ENCODE measurements around the gene WEE1.
"Not testable (repeated sequence)": the region's sequence is repeated elsewhere in the genome, so short reads cannot be mapped to it uniquely, and the experiment has no call there.

WEE1 gene

DNA sequence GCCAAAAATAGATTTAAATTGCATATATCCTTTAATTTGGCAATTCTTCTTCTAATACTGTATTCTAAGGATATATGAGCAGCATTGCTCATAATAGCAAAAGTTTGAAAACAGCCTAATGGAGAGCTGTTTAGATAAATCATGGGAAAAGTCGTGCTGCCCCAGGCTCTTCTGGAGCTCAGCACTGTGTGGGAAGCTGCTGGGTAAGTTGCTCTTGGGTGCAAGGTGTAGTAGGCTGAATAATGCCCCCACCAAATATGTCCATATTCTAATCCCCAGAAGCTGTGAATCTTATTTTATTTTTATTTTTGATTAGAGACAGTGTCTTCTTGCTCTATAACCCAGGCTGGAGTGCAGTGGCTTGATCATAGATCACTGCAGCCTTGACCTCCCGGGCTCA is 34.9 kb upstream of the WEE1 start:
- DNase-seq (ENCODE audit: low read depth), result no peak
- TF ChIP-seq, protein P1, sequence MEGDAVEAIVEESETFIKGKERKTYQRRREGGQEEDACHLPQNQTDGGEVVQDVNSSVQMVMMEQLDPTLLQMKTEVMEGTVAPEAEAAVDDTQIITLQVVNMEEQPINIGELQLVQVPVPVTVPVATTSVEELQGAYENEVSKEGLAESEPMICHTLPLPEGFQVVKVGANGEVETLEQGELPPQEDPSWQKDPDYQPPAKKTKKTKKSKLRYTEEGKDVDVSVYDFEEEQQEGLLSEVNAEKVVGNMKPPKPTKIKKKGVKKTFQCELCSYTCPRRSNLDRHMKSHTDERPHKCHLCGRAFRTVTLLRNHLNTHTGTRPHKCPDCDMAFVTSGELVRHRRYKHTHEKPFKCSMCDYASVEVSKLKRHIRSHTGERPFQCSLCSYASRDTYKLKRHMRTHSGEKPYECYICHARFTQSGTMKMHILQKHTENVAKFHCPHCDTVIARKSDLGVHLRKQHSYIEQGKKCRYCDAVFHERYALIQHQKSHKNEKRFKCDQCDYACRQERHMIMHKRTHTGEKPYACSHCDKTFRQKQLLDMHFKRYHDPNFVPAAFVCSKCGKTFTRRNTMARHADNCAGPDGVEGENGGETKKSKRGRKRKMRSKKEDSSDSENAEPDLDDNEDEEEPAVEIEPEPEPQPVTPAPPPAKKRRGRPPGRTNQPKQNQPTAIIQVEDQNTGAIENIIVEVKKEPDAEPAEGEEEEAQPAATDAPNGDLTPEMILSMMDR (conservative IDR thresholded peaks at IDR 0.05; ENCODE audit: low read length), result no peak
- no peak overlapping the region for H3K4me3 ChIP-seq (ENCODE audit: low read length)

DNA sequence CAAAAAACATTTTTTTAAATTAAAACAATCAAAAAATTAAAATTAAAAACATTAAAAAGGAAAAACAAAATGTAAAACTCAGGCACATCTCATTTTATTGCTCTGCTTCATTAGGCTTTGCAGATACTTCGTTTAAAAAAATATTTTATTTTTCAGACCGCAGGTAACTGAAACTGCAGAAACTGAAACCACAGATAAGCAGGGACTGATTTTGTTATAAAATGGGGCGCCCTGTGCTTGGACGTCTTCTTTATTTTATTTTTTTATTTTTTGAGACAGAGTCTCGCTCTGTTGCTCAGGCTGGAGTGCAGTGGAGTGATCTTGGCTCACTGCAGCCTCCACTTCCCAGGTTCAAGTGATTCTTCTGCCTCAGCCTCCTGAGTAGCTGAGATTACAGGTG is 24.3 kb upstream of the WEE1 start:
- H3K4me3 ChIP-seq (ENCODE audit: low read length); DNase-seq (ENCODE audit: low read depth): not testable (repeated sequence)

DNA sequence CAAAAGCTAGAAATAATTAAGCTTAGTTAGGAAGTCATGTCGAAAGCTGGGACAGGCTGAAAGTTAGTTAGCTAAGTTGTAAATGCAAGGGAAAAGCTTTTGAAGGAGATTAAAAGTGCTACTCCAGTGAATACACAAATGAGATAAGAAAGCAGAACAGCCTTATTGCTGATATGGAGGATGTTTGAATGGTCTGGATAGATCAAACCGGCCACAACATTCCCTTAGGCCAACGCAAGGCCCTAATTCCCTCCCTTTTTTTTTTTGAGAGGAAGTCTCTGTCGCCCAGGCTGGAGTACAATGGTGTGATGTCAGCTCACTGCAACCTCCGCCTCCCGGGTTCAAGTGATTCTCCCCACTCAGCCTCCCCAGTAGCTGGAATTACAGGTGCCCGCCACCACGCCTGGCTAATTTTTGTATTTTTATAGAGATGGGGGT is 23.3 kb upstream of the WEE1 start:
- no peak overlapping the region for H3K4me3 ChIP-seq (ENCODE audit: low read length)
- no peak for DNase-seq (ENCODE audit: low read depth)

DNA sequence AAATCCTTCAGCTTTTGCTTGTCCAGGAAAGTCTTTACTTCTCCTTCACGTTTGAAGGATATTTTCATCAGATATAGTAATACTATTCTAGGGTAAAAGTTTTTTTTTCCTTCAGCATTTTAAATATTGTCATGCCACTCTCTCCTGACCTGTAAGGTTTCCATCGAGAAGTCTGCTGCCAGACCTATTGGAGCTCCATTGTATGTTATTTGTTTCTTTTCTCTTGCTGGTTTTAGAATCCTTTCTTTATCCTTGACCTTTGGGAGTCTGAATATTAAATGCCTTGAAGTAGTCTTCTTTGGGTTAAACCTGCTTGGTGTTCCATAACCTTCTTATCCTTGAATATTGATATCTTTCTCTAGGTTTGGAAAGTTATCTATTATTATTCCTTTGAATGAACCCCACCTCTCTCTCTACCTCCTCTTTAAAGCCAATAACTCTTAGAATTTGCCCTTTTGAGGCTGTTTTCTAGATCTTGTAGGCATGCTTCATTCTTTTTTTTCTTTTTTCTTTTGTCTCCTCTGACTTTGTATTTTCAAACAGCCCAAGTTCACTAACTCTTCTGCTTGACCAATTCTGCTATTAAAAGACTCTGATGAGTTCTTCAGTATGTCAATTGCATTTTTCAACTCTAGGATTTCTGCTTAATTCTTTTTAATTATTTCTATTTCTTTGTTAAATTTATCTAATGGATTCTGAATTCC is 12.0 kb upstream of the WEE1 start:
- no peak overlapping the region for H3K4me3 ChIP-seq (ENCODE audit: low read length)
- TF ChIP-seq, protein P1 (conservative IDR thresholded peaks at IDR 0.05; ENCODE audit: low read length), result no peak

More for the DNA sequence above, 23.3 kb upstream of the WEE1 start:
- TF ChIP-seq, protein P1 (conservative IDR thresholded peaks at IDR 0.05; ENCODE audit: low read length), result no peak

DNA sequence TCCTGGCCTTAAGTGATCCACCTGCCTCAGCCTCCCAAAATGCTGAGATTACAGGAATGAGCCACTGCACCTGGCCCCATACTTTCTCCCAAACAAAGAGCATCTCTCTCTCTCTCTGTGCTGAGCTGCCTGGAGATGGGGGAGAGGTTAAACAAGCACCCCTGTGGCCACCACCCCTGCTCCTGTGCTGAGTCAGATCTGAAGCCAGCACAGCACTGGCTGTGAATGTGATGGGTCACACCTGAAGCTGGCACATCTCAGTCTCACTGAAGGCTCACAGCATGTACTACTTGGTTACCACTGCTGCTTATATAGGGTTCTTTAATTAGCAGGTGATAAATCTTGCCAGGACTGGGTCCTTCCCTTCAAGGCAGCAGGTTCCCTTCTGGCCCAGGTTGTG is 10.8 kb upstream of the WEE1 start:
- DNase-seq (ENCODE audit: low read depth), result no peak
- TF ChIP-seq, protein P1 (conservative IDR thresholded peaks at IDR 0.05; ENCODE audit: low read length), result no peak
- H3K4me3 ChIP-seq (ENCODE audit: low read length), result no peak overlapping the region

More for the DNA sequence above, 12.0 kb upstream of the WEE1 start:
- DNase-seq (ENCODE audit: low read depth), result no peak

DNA sequence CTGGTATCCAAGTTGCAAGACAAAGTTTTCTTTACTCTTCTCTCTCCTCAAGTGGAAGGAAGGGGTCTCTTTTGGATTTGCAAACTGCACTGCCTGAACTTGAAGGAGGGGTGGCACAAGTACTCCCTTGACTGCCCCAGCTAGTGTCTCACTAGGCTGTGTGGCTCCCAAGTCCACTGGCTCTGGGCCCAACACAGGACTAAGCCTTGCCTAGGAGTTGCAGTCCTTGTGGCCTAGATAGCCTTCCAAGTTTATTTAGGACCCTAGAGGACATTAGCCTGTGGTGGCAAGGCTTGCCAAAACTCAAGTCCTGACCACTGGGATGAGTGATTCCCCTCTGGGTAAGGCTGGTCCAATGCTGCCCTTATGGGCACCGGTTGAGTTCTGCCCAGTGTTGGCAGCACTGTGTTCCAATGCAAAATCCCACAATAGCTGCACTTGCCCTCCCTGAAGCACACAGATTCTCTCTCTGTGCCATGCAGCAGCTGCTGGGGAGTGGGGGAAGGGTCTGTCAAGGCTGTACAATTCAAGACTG is 10.2 kb upstream of the WEE1 start:
- no peak for DNase-seq (ENCODE audit: low read depth)
- TF ChIP-seq, protein P1 (conservative IDR thresholded peaks at IDR 0.05; ENCODE audit: low read length), result no peak
- no peak overlapping the region for H3K4me3 ChIP-seq (ENCODE audit: low read length)

DNA sequence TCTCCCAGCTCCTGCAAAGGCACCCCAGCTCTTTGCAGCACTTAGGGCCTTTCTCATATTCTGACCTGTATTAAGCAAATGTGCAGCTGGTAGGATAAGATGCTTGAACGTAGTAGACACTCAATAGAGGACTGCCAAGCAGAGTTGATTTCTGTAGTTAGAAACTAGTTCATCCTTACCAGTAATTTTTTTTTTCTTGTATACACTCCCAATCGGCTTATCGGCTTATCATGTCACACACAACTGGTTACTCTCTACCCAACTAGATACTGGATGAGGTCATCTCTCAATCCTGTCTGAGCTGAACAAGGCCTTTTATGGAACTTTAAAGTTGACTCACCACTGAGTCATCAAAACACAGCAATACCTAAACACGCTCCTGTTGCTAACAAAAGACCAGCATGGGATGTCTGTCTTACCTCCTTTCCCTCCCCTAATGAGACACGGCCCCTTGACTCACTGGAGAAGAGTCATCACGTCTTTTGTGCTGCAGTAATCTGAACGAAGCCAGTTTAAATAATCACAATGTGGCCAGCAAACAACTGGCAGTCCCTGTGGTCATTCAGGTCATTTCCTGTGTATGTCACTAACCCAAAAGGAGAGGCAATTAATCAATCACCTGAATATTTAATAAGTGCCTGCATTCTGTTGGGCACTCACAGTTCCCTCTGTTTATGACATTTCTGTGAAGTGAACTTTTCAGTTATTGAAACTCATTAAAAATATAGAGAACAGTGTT is 7.5 kb upstream of the WEE1 start:
- TF ChIP-seq, protein P1 (conservative IDR thresholded peaks at IDR 0.05; ENCODE audit: low read length), result no peak
- DNase-seq (ENCODE audit: low read depth), result peak; percentile 100
- H3K4me3 ChIP-seq (ENCODE audit: low read length), result no peak overlapping the region; the same call in 1 of the 2 replicates
